Measurements from ENCODE around the gene MASP2.

Gene MASP2

GRCh38 chr1:10989095-10989494 is 57.9 kb downstream of the MASP2 start:
- TF ChIP-seq REST (IDR thresholded peaks at IDR 0.05; ENCODE audit: insufficient read depth in 1 of 2, low read depth in 2 of 2, low read length in 2 of 2) = no peak
- TF ChIP-seq POLR2AphosphoS5 (IDR thresholded peaks at IDR 0.05; ENCODE audit: low read depth, low read length) = no peak
- no peak for TF ChIP-seq SIN3A (IDR thresholded peaks at IDR 0.05; ENCODE audit: borderline replicate concordance, insufficient read depth, low read length)
- TF ChIP-seq TAF1 (IDR thresholded peaks at IDR 0.05; ENCODE audit: borderline replicate concordance, insufficient read depth, low read length) = no peak
- no peak for TF ChIP-seq FOXP2 (optimal IDR thresholded peaks at IDR 0.05; ENCODE audit: borderline replicate concordance, extremely low read depth, extremely low read length, insufficient read depth)

- TF ChIP-seq TAF1 (IDR thresholded peaks at IDR 0.05; ENCODE audit: borderline replicate concordance, insufficient read depth, low read length) (no peak), FOXP2 (optimal IDR thresholded peaks at IDR 0.05; ENCODE audit: borderline replicate concordance, extremely low read depth, extremely low read length, insufficient read depth) (no peak), POLR2AphosphoS5 (IDR thresholded peaks at IDR 0.05; ENCODE audit: low read depth, low read length) (no peak), SIN3A (IDR thresholded peaks at IDR 0.05; ENCODE audit: borderline replicate concordance, insufficient read depth, low read length) (no peak), REST (IDR thresholded peaks at IDR 0.05; ENCODE audit: insufficient read depth in 1 of 2, low read depth in 2 of 2, low read length in 2 of 2) (no peak)
These were observed 59.1 kb downstream of the MASP2 start for GRCh38 chr1:10987840-10988417.

DNA sequence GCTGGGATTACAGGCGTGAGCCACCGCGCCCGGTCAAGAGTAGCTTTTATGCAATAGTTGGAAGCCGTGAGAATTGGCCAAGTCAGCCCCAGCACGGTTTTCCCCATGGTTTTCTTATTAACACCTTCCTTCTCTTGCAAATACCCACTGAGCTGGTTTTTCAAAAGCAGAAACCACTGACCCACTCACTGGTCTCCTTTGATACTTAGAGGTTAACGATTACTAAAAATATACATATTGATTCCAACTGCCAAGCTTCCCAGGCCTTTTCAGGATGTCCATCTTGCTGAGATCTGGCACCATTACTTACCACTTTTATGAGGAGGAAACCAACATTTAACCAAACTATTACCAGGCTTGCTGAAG is 60.5 kb downstream of the MASP2 start:
- no peak for TF ChIP-seq FOXP2 (optimal IDR thresholded peaks at IDR 0.05; ENCODE audit: borderline replicate concordance, extremely low read depth, extremely low read length, insufficient read depth)
- TF ChIP-seq POLR2AphosphoS5 (IDR thresholded peaks at IDR 0.05; ENCODE audit: low read depth, low read length) = no peak
- TF ChIP-seq REST (IDR thresholded peaks at IDR 0.05; ENCODE audit: insufficient read depth in 1 of 2, low read depth in 2 of 2, low read length in 2 of 2) = no peak
- no peak for TF ChIP-seq TAF1 (IDR thresholded peaks at IDR 0.05; ENCODE audit: borderline replicate concordance, insufficient read depth, low read length)
- TF ChIP-seq SIN3A (IDR thresholded peaks at IDR 0.05; ENCODE audit: borderline replicate concordance, insufficient read depth, low read length) = no peak

DNA sequence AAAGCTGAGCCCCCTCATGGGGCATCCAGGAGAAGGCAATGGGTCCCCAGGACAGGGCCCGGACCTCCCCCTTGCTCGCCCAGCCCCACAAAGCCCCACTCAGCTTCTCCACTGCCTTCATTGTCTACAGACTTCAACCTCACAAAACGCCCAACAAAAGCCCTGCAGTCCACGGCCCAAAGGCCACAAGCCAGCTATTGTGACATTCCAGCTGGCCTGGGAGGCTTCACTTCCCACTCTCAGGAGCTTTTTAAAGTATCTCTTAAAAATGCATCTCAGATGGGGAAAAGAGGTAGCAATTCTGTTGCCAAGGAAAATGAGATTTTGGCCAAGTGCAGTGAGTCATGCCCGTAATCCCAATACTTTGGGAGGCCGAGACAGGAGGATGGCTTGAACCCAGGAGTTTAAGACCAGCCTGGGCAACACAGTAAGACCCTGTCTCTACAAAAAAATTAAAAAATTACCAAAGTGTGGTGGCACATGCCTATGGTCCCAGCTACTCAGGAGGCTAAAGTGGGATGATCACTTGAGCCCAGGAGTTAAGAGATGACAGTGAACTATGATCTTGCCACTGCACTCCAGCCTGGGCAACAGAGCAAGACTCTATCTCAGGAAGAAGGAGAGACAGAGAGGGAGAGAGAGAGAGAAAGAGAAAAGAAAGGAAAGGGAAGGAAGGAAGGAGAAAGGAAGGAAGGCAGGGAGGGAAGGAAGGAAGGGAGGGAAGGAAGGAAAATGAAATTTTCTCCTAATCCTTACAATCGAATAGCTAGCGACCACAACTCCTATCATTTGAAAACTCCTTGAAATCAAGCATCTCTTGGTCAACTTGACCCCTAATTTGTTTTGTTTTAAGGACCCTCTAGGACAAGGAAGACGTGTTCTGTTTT is 66.0 kb downstream of the MASP2 start:
- TF ChIP-seq POLR2AphosphoS5 (IDR thresholded peaks at IDR 0.05; ENCODE audit: low read depth, low read length) (no peak), SIN3A (IDR thresholded peaks at IDR 0.05; ENCODE audit: borderline replicate concordance, insufficient read depth, low read length) (no peak), FOXP2 (optimal IDR thresholded peaks at IDR 0.05; ENCODE audit: borderline replicate concordance, extremely low read depth, extremely low read length, insufficient read depth) (no peak), REST (IDR thresholded peaks at IDR 0.05; ENCODE audit: insufficient read depth in 1 of 2, low read depth in 2 of 2, low read length in 2 of 2) (no peak), TAF1 (IDR thresholded peaks at IDR 0.05; ENCODE audit: borderline replicate concordance, insufficient read depth, low read length) (no peak)
